GM23338 (cell line): ENCODE results near the gene RBCK1. TPM values are rescaled to one million over a fixed set of nuclear protein-coding genes. Genes with fewer than 3 reads are reported as not detected.

Experiments
- ATAC-seq: fragments of 200-7000 bp; cut with Tn5 transposase; 3 replicates; pipeline ENCODE4 v1.9.1; 2020
- DNase-seq: peaks from one replicate; pipeline ENCODE4 v3.0.0-alpha.2; 2015; ENCODE audit warnings: low spot score
- H2AFZ ChIP-seq: fragments of 200-600 bp; sonication (generic); 2 replicates; pipeline ENCODE4 v1.8.0; 2016; ENCODE audit warnings: antibody characterized with exemption, mild to moderate bottlenecking, moderate library complexity
- H3F3A ChIP-seq: fragments of 200-600 bp; sonication (generic); replicated peaks from 2 replicates; pipeline ENCODE4 v1.8.0; 2017; ENCODE audit warnings: antibody characterized with exemption, mixed run types, low read depth
- H3K27ac ChIP-seq: fragments of 200-600 bp; sonication (generic); 2 replicates; pipeline ENCODE4 v1.6.1; 2016; ENCODE audit warnings: low read depth
- H3K27me3 ChIP-seq: fragments of 200-600 bp; sonication (generic); 2 replicates; pipeline ENCODE4 v1.8.0; 2016; ENCODE audit warnings: mild to moderate bottlenecking, mixed run types, moderate library complexity; ENCODE audit not compliant: insufficient read depth
- H3K36me3 ChIP-seq: fragments of 200-600 bp; sonication (generic); 2 replicates; pipeline ENCODE4 v1.8.0; 2016; ENCODE audit warnings: mild to moderate bottlenecking; ENCODE audit not compliant: insufficient read depth
- H3K4me1 ChIP-seq: fragments of 200-600 bp; sonication (generic); 2 replicates; pipeline ENCODE4 v1.8.0; 2016; ENCODE audit warnings: mild to moderate bottlenecking, moderate library complexity; ENCODE audit not compliant: insufficient read depth
- H3K4me2 ChIP-seq: fragments of 200-600 bp; sonication (generic); 2 replicates; pipeline ENCODE4 v1.7.1; 2017; ENCODE audit warnings: mixed run types
- H3K4me3 ChIP-seq: fragments of 200-600 bp; sonication (generic); 2 replicates; pipeline ENCODE4 v1.6.1; 2016; ENCODE audit warnings: mixed run types
- H3K79me2 ChIP-seq: fragments of 200-600 bp; sonication (generic); replicated peaks from 2 replicates; pipeline ENCODE4 v1.8.0; 2017; ENCODE audit warnings: mild to moderate bottlenecking; ENCODE audit not compliant: insufficient read depth
- H3K9me2 ChIP-seq: fragments of 200-600 bp; sonication (generic); 2 replicates; pipeline ENCODE4 v1.8.0; 2017; ENCODE audit not compliant: insufficient read depth
- H4K20me1 ChIP-seq: fragments of 200-600 bp; sonication (generic); replicated peaks from 2 replicates; pipeline ENCODE4 v1.8.0; 2017; ENCODE audit warnings: mild to moderate bottlenecking; ENCODE audit not compliant: insufficient read depth
- H3K27ac Mint-ChIP-seq: 2 replicates; pipeline ENCODE4 v1.8.0; 2020; ENCODE audit warnings: inconsistent platforms, mild to moderate bottlenecking, moderate library complexity, mixed read lengths
- H3K27me3 Mint-ChIP-seq: 3 replicates; pipeline ENCODE4 v1.8.0; 2022; ENCODE audit warnings: low read depth, mild to moderate bottlenecking, moderate library complexity, mixed read lengths, inconsistent platforms; ENCODE audit not compliant: insufficient read depth, poor library complexity
- H3K36me3 Mint-ChIP-seq: 3 replicates; pipeline ENCODE4 v1.8.0; 2021; ENCODE audit warnings: low read depth, mild to moderate bottlenecking, inconsistent platforms, moderate library complexity, mixed read lengths
- H3K4me1 Mint-ChIP-seq: 3 replicates; pipeline ENCODE4 v1.8.0; 2020; ENCODE audit warnings: mild to moderate bottlenecking, inconsistent platforms, mixed read lengths
- H3K4me3 Mint-ChIP-seq: 3 replicates; pipeline ENCODE4 v1.8.0; 2021; ENCODE audit warnings: moderate library complexity, mild to moderate bottlenecking, inconsistent platforms, mixed read lengths
- H3K9me3 Mint-ChIP-seq: 3 replicates; pipeline ENCODE4 v1.8.0; 2020; ENCODE audit warnings: moderate library complexity, mild to moderate bottlenecking, inconsistent platforms, mixed read lengths
- CREB1 ChIP-seq: fragments of 250-450 bp; sonication (Bioruptor Pico); IDR thresholded peaks from 2 replicates; pipeline ENCODE4 v1.5.0; 2020; ENCODE audit warnings: low read depth, mild to moderate bottlenecking, moderate library complexity
- ETS1 ChIP-seq: IDR thresholded peaks from 2 replicates; pipeline ENCODE4 v1.6.1; 2016; ENCODE audit warnings: antibody characterized with exemption
- EZH2 ChIP-seq: fragments of 200-600 bp; sonication (generic); IDR thresholded peaks from one replicate; pipeline ENCODE4 v1.8.0; 2017; ENCODE audit warnings: antibody characterized with exemption, mild to moderate bottlenecking, low read depth; ENCODE audit not compliant: unreplicated experiment
- EZH2phosphoT487 ChIP-seq: fragments of 200-600 bp; sonication (generic); IDR thresholded peaks from one replicate; pipeline ENCODE4 v1.8.1; 2018; ENCODE audit warnings: antibody characterized with exemption; ENCODE audit not compliant: unreplicated experiment
- JUNB ChIP-seq: IDR thresholded peaks from one replicate; pipeline ENCODE4 v1.6.1; 2016; ENCODE audit warnings: antibody characterized with exemption; ENCODE audit not compliant: unreplicated experiment
- NANOG ChIP-seq: IDR thresholded peaks from 2 replicates; pipeline ENCODE4 v1.6.1; 2016; ENCODE audit warnings: antibody characterized with exemption, borderline replicate concordance
- POLR2AphosphoS5 ChIP-seq: IDR thresholded peaks from 2 replicates; pipeline ENCODE4 v1.6.1; 2016; ENCODE audit warnings: antibody characterized with exemption, low read depth
- STAT1 ChIP-seq: IDR thresholded peaks from one replicate; pipeline ENCODE4 v1.6.1; 2016; ENCODE audit warnings: antibody characterized with exemption; ENCODE audit not compliant: unreplicated experiment
- ZNF114 ChIP-seq: fragments of 250-450 bp; sonication (Bioruptor Pico); IDR thresholded peaks from 2 replicates; pipeline ENCODE4 v1.5.0; 2020; ENCODE audit warnings: mild to moderate bottlenecking, moderate library complexity
- ZNF331 ChIP-seq: fragments of 250-450 bp; sonication (Bioruptor Pico); IDR thresholded peaks from 2 replicates; pipeline ENCODE4 v1.5.0; 2020; ENCODE audit warnings: low read depth, mild to moderate bottlenecking, moderate library complexity
- polyA plus RNA-seq: library from polyadenylated mRNA; unstranded; fragments of >200 nt; fragmentation: Nextera tagmentation; extraction: Ambion mirVana; gene quantifications from 2 replicates; pipeline ENCODE4 v1.2.1, GENCODE V29; 2016
- total RNA-seq: library from RNA; depleted of rRNA; stranded (reverse); fragments of >200 nt; shearing (Covaris generic); gene quantifications from 2 replicates; pipeline ENCODE4 v1.2.3, GENCODE V29; 2014
- TF ChIP-seq, protein P1 (sequence below), 2 experiments: fragments of 200-600 bp in 1 of 2; sonication (generic) in 1 of 2; conservative IDR thresholded peaks; 2 replicates each; pipeline versions ENCODE4 v1.5.1 to v1.6.1; 2016 to 2017; ENCODE audit warnings: antibody characterized with exemption in 2 of 2, low read depth in 2 of 2, mild to moderate bottlenecking in 2 of 2, moderate library complexity in 1 of 2
- TF ChIP-seq, protein P2 (sequence below): IDR thresholded peaks from one replicate; pipeline ENCODE4 v1.6.1; 2018; ENCODE audit warnings: antibody characterized with exemption; ENCODE audit not compliant: unreplicated experiment

Gene RBCK1
- total and polyA plus RNA-seq, 2 experiments from 2014 or later: 52.6 to 56.8 TPM

DNA sequence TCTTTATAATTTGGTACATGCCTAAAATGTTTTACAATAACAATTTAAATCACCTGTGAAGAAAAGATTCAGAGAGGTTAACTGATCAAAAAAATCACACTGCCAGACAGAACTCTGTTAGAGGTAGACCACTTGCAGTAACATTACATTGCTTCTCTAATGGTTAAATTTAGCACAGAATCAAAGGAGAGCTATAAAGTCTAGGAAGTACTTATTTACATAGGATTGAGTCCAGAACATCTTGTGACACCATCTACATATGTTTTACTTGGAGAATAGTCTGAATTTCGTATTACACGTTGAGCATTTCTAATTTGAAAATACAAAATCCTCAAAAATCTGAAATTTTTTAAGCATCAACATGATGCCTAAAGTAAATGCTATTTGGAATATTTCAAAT, 71.4 kb downstream of the RBCK1 start (continued):
- TF ChIP-seq, protein P1, sequence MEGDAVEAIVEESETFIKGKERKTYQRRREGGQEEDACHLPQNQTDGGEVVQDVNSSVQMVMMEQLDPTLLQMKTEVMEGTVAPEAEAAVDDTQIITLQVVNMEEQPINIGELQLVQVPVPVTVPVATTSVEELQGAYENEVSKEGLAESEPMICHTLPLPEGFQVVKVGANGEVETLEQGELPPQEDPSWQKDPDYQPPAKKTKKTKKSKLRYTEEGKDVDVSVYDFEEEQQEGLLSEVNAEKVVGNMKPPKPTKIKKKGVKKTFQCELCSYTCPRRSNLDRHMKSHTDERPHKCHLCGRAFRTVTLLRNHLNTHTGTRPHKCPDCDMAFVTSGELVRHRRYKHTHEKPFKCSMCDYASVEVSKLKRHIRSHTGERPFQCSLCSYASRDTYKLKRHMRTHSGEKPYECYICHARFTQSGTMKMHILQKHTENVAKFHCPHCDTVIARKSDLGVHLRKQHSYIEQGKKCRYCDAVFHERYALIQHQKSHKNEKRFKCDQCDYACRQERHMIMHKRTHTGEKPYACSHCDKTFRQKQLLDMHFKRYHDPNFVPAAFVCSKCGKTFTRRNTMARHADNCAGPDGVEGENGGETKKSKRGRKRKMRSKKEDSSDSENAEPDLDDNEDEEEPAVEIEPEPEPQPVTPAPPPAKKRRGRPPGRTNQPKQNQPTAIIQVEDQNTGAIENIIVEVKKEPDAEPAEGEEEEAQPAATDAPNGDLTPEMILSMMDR (conservative IDR thresholded peaks at IDR 0.05; ENCODE audit: low read depth in 2 of 2): no peak
- no peak for TF ChIP-seq ZNF114
- TF ChIP-seq, protein P2, sequence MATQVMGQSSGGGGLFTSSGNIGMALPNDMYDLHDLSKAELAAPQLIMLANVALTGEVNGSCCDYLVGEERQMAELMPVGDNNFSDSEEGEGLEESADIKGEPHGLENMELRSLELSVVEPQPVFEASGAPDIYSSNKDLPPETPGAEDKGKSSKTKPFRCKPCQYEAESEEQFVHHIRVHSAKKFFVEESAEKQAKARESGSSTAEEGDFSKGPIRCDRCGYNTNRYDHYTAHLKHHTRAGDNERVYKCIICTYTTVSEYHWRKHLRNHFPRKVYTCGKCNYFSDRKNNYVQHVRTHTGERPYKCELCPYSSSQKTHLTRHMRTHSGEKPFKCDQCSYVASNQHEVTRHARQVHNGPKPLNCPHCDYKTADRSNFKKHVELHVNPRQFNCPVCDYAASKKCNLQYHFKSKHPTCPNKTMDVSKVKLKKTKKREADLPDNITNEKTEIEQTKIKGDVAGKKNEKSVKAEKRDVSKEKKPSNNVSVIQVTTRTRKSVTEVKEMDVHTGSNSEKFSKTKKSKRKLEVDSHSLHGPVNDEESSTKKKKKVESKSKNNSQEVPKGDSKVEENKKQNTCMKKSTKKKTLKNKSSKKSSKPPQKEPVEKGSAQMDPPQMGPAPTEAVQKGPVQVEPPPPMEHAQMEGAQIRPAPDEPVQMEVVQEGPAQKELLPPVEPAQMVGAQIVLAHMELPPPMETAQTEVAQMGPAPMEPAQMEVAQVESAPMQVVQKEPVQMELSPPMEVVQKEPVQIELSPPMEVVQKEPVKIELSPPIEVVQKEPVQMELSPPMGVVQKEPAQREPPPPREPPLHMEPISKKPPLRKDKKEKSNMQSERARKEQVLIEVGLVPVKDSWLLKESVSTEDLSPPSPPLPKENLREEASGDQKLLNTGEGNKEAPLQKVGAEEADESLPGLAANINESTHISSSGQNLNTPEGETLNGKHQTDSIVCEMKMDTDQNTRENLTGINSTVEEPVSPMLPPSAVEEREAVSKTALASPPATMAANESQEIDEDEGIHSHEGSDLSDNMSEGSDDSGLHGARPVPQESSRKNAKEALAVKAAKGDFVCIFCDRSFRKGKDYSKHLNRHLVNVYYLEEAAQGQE: no peak
- no peak for TF ChIP-seq ZNF331
- no peak for TF ChIP-seq CREB1 (CRISPR knock-in tag)
- no peak for TF ChIP-seq ETS1
- no peak for TF ChIP-seq STAT1
- TF ChIP-seq NANOG: no peak
- TF ChIP-seq JUNB: no peak

DNA sequence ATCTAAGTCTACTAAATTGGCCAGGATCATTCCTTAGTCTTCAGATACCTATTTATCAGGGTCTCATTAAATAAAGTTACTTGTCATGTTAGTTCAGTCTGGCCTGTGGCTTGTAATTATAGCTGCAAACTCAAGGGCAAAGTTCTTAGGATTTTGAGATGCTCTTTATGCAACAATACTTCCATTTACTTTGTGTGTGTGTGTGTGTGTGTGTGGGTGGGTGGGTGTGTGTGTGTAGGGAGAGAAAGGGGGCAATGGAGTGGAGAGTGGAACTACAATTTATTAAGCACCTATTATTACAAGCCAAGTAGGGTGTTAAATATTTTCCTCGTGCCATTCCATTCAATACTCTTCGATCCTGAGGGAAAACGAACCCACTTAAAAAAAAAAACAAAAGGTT, 71.9 kb downstream of the RBCK1 start:
- peaks cover 44% of the 10 kb centered on the region for H4K20me1 ChIP-seq
- peaks cover 64% of the 10 kb centered on the region for H3K36me3 Mint-ChIP-seq
- no peak overlapping the region for H3K27ac Mint-ChIP-seq
- no peaks in the 10 kb centered on the region for H3K79me2 ChIP-seq
- H3K27me3 ChIP-seq: no peaks in the 10 kb centered on the region
- H3K9me2 ChIP-seq: no peaks in the 10 kb centered on the region
- H3F3A ChIP-seq: peaks cover 19% of the 10 kb centered on the region
- no peaks in the 10 kb centered on the region for H3K4me1 ChIP-seq
- peaks cover 43% of the 10 kb centered on the region for H3K36me3 ChIP-seq
- DNase-seq (no peak), ATAC-seq (no peak)
- H3K4me1 Mint-ChIP-seq: no peaks in the 10 kb centered on the region
- H3K4me3 ChIP-seq: no peak overlapping the region
- H3K4me3 Mint-ChIP-seq: no peak overlapping the region
- H3K9me3 Mint-ChIP-seq: no peaks in the 10 kb centered on the region
- H3K4me2 ChIP-seq: no peak overlapping the region
- peaks cover 10% of the 10 kb centered on the region for H3K27me3 Mint-ChIP-seq
- peak overlapping the region; percentile 60; the same call in 1 of the 2 replicates for H3K27ac ChIP-seq
- no peak overlapping the region for H2AFZ ChIP-seq
- TF ChIP-seq ZNF331: no peak
- TF ChIP-seq EZH2phosphoT487: no peak
- TF ChIP-seq, protein P2: no peak
- no peak for TF ChIP-seq STAT1
- no peak for TF ChIP-seq CREB1 (CRISPR knock-in tag)
- TF ChIP-seq JUNB: no peak
- no peak for TF ChIP-seq POLR2AphosphoS5
- TF ChIP-seq ETS1: no peak
- TF ChIP-seq EZH2: no peak
- TF ChIP-seq, protein P1 (conservative IDR thresholded peaks at IDR 0.05; ENCODE audit: low read depth in 2 of 2): no peak
- no peak for TF ChIP-seq NANOG
- TF ChIP-seq ZNF114: no peak
